Keratinocyte (primary cell): ENCODE measurements around the gene BMF.

ENCODE experiments used
- CTCF ChIP-seq, 3 experiments: IDR thresholded peaks in 1 of 3; conservative IDR thresholded peaks in 1 of 3; optimal IDR thresholded peaks in 1 of 3; 2 replicates in 2 of 3; 3 replicates in 1 of 3; pipeline versions ENCODE3 to v1.5.1; 2011; ENCODE audit warnings: low read length in 3 of 3, mild to moderate bottlenecking in 3 of 3, moderate library complexity in 2 of 3, control low read depth in 1 of 3, inconsistent platforms in 1 of 3; ENCODE audit not compliant: insufficient read depth in 2 of 3; ENCODE audit errors: extremely low read depth in 1 of 3
- EZH2 ChIP-seq: IDR thresholded peaks from one replicate; pipeline ENCODE4 v1.6.1; 2012; ENCODE audit warnings: inconsistent platforms, mild to moderate bottlenecking, low read length, moderate library complexity

GRCh38 chr15:40079456-40079855 lies 29.2 kb downstream of the BMF start:
- no peak for TF ChIP-seq CTCF (optimal IDR thresholded peaks at IDR 0.05 in 1 of 3, IDR thresholded peaks at IDR 0.05 in 1 of 3, conservative IDR thresholded peaks at IDR 0.05 in 1 of 3; ENCODE audit: extremely low read depth in 1 of 3, insufficient read depth in 2 of 3, low read length in 3 of 3)
- TF ChIP-seq EZH2 = no peak
